Measurements from ENCODE around the gene TBC1D21. TPM values are rescaled to one million over a fixed set of nuclear protein-coding genes. Genes with fewer than 3 reads are reported as not detected.

TBC1D21 gene
- total and polyA plus RNA-seq, 9 donors = not detected

DNA sequence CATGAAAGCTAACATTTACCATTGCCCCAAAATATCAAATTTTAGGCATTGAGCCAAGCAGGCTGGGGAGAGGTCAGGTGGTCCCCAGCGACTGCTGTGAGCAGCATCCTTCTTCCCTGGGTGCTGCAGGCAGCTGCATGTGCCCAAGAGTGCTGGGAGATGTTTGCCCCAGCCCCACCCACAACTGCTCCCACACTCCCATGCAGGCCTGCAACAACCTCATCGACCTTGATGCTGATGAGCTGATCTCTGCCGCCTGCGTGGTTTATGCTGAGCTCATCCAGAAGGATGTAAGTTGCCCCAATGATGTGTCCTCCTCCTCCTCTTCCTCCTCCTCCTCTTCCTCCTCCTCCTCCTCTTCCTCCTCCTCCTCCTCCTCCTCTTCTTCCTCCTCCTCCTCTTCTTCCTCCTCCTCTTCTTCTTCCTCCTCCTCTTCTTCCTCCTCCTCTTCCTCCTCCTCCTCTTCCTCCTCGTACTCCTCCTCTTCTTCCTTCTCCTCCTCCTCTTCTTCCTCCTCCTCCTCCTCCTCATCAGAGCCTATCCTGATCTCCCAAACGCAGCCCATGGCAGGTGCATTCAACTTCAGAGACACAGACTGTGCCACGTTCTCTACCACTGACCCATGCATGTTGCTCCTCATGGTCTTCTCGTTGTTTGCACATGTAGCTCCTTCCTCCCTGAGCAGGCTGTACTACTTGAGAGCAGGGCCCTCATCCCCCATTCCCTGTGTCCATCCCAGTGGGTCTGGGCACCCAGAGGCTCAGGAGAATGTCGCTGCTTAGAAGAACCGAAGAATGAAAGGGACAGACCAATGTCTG, 15.1 kb downstream of the TBC1D21 start:
- intact Hi-C loops (cut with DNase I) = no loop called here
- WGBS, 3 donors = 51 to 68% (median 58%) methylated on average over 10 of the region's 10 CpGs
- no peak for DNase-seq
- TF ChIP-seq POLR2A (IDR thresholded peaks at IDR 0.05) (no peak), EP300 (IDR thresholded peaks at IDR 0.05) (no peak)
- TF ChIP-seq, protein P1, sequence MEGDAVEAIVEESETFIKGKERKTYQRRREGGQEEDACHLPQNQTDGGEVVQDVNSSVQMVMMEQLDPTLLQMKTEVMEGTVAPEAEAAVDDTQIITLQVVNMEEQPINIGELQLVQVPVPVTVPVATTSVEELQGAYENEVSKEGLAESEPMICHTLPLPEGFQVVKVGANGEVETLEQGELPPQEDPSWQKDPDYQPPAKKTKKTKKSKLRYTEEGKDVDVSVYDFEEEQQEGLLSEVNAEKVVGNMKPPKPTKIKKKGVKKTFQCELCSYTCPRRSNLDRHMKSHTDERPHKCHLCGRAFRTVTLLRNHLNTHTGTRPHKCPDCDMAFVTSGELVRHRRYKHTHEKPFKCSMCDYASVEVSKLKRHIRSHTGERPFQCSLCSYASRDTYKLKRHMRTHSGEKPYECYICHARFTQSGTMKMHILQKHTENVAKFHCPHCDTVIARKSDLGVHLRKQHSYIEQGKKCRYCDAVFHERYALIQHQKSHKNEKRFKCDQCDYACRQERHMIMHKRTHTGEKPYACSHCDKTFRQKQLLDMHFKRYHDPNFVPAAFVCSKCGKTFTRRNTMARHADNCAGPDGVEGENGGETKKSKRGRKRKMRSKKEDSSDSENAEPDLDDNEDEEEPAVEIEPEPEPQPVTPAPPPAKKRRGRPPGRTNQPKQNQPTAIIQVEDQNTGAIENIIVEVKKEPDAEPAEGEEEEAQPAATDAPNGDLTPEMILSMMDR (IDR thresholded peaks at IDR 0.05) = no peak
- H3K4me1 ChIP-seq (ENCODE audit: insufficient read depth) = no peaks in the 10 kb centered on the region
- no peaks in the 10 kb centered on the region for H3K27me3 ChIP-seq
- peaks cover 0 to 4% of the 10 kb centered on the region in 2 donors for H3K9me3 ChIP-seq
- no peaks in the 10 kb centered on the region for H3K36me3 ChIP-seq
- H3K4me3 ChIP-seq = no peak overlapping the region
- H3K27ac ChIP-seq = no peak overlapping the region

DNA sequence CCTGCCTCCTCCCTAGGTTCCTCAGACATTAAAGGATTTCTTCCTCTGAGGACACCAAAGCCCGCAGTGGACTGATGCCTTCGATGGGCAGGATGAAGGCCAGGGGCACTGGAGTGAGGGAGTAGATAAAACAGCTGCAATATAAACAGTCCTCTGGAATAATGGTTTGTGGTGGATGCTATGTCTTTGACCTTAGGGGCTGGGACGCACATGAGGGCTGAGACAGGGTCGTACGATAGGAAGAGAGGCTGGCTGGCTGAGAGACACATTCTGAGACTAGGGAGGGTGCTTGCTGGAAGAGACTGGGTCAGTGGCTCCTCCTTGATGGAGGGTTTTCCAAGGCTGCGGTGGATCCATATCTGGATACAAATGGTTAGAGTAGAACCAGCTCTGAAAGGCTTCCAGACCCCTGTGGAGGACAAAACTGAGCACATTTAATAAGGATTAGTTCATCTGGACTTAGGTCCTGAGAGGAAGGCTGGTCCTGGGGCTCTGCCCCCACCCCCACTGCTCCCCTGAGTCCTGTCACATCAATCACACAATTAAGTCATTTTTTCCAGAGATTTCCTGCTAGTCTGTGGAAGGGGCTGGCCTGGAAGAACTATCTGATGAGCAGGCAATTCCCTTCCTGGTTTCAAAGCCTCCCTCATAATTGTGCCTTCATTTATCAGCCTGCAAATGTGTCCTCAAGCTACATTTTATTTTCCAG, 15.8 kb downstream of the TBC1D21 start:
- 49 to 62% (median 52%) methylated on average over 6 of the region's 6 CpGs for WGBS, 3 donors
- no peaks in the 10 kb centered on the region for H3K27me3 ChIP-seq
- TF ChIP-seq, protein P1 (IDR thresholded peaks at IDR 0.05) = no peak
- TF ChIP-seq POLR2A (IDR thresholded peaks at IDR 0.05) (no peak), EP300 (IDR thresholded peaks at IDR 0.05) (no peak)
- DNase-seq = no peak
- intact Hi-C loops (cut with DNase I) = no loop called here
- H3K4me1 ChIP-seq (ENCODE audit: insufficient read depth) = no peaks in the 10 kb centered on the region
- H3K9me3 ChIP-seq = peaks cover 0 to 4% of the 10 kb centered on the region in 2 donors
- H3K36me3 ChIP-seq = no peaks in the 10 kb centered on the region
- no peak overlapping the region for H3K27ac ChIP-seq
- H3K4me3 ChIP-seq = no peak overlapping the region

DNA sequence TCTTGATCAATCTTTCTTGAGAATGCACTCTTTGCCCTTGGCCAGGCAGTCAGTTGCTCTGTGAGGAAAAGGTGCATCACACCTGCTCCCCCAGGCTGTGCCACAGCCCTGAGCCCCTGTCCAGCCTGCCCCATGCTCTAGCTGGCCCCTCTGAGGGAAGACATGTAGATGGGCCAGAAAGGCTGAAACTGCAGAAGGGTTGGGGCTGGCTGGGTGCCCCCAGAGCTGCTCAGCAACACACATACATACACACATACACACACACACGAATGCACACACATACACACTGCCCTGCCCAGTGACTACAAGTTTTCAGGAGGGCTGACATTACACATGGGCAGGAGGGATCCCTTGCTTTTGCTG, 16.4 kb downstream of the TBC1D21 start:
- intact Hi-C loops (cut with DNase I) = no loop called here

More for the DNA sequence above, 16.4 kb downstream of the TBC1D21 start:
- no peak overlapping the region for H3K4me3 ChIP-seq
- 18 to 67% (median 50%) methylated on average over 1 of the region's 1 CpG for WGBS, 3 donors
- no peak overlapping the region for H3K27ac ChIP-seq
- no peak for DNase-seq
- no peaks in the 10 kb centered on the region for H3K4me1 ChIP-seq (ENCODE audit: insufficient read depth)
- TF ChIP-seq EP300 (IDR thresholded peaks at IDR 0.05) (no peak), POLR2A (IDR thresholded peaks at IDR 0.05) (no peak)
- TF ChIP-seq, protein P1 (IDR thresholded peaks at IDR 0.05) = no peak
- H3K27me3 ChIP-seq = no peaks in the 10 kb centered on the region
- H3K36me3 ChIP-seq = no peaks in the 10 kb centered on the region
- peaks cover 0 to 4% of the 10 kb centered on the region in 2 donors for H3K9me3 ChIP-seq

All from ovary (tissue), 9 donors.